Activated CD8-positive, alpha-beta T cell treated with anti-CD3 and anti-CD28 coated beads, Interleukin-2, amount 10 ng/mL, durations not matched to agents 7 days and 5 days (primary cell): Measurements from ENCODE around the gene PBX4. TPM values are rescaled to one million over a fixed set of nuclear protein-coding genes. Genes with fewer than 3 reads are reported as not detected.

ENCODE experiments used
- ATAC-seq: fragments of 150-1000 bp; cut with Tn5 transposase; one replicate; pipeline ENCODE4 v1.10.0; 2021; ENCODE audit warnings: moderate library complexity
- CTCF ChIA-PET: fragments of 350-600 bp; sonication (Branson Sonifier 250); formaldehyde crosslinking; loops from one replicate; lab custom pipeline; 2021; ENCODE audit warnings: antibody characterized with exemption; lab: Charles Lee
- POLR2A ChIA-PET: fragments of 350-600 bp; sonication (Branson Sonifier 250); formaldehyde crosslinking; loops from one replicate; lab custom pipeline; 2021; ENCODE audit warnings: antibody characterized with exemption; lab: Charles Lee
- DNase-seq: peaks from one replicate; pipeline ENCODE4 v3.0.0-alpha.2; 2020
- H3K27ac Mint-ChIP-seq: one replicate; pipeline ENCODE4 v1.8.0; 2021; ENCODE audit warnings: mild to moderate bottlenecking, mixed read lengths
- H3K27me3 Mint-ChIP-seq: one replicate; pipeline ENCODE4 v1.8.0; 2021; ENCODE audit warnings: low read depth, mixed read lengths
- H3K36me3 Mint-ChIP-seq: one replicate; pipeline ENCODE4 v1.8.0; 2021; ENCODE audit warnings: low read depth, mixed read lengths
- H3K4me1 Mint-ChIP-seq: one replicate; pipeline ENCODE4 v1.8.0; 2021; ENCODE audit warnings: low read depth, mixed read lengths
- H3K4me3 Mint-ChIP-seq: one replicate; pipeline ENCODE4 v1.8.0; 2021; ENCODE audit warnings: mild to moderate bottlenecking, mixed read lengths
- H3K9me3 Mint-ChIP-seq: one replicate; pipeline ENCODE4 v1.8.0; 2022; ENCODE audit warnings: mixed read lengths; ENCODE audit not compliant: insufficient read depth
- total RNA-seq, 2 experiments: library from RNA; stranded (reverse); gene quantifications; one replicate each; pipeline ENCODE4 v1.2.3, GENCODE V29; 2021

Gene PBX4
- total RNA-seq, 2 experiments from 2014 or later, result 33.8 to 34.1 TPM

DNA sequence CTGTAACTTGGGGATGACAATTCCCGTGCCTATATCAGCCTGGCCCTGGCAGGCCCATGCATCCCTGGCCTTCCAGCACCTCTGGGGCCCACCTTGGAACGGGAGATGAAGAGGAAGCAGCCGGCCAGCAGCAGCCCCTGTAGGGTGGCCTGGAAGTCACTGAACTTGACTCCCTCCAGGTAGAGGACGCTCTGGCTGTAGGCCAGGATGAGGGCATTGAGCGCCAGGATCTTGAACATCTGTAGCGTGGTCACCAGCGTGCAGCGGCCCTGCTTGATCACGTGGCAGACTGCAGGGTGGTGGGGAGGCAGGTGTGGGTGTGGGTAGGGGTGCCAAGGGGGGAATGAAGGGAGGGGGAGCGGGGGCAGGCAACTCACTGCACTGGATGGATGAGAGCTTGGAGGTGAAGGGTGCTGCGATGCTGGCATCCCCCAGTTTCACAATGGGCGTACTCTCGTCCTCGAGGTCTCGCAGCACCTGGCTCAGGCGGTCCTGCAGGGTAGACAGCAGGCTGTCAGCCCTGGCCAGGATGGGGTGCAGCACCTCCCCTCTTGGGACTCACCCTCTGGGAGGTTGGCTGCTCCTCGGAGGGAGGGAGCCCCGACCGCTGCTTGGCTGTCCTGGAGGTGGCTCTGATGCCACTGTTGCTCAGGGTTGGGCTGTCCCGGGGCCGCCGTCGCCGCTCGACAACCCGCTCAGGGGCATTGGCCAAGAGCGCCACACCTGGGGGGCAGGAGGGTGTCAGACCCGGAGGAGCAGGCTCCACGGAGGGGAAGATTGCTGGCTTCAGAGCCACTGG, 28.7 kb upstream of the PBX4 start:
- Mint-ChIP-seq H3K4me1 (peaks cover 8% of the 10 kb centered on the region), H3K27ac (no peak overlapping the region), H3K36me3 (peaks cover 52% of the 10 kb centered on the region), H3K4me3 (no peak overlapping the region), H3K9me3 (no peaks in the 10 kb centered on the region), H3K27me3 (no peaks in the 10 kb centered on the region)
- ATAC-seq (no peak), DNase-seq (no peak)
- ChIA-PET POLR2A (no interaction called here), CTCF (no interaction called here)

DNA sequence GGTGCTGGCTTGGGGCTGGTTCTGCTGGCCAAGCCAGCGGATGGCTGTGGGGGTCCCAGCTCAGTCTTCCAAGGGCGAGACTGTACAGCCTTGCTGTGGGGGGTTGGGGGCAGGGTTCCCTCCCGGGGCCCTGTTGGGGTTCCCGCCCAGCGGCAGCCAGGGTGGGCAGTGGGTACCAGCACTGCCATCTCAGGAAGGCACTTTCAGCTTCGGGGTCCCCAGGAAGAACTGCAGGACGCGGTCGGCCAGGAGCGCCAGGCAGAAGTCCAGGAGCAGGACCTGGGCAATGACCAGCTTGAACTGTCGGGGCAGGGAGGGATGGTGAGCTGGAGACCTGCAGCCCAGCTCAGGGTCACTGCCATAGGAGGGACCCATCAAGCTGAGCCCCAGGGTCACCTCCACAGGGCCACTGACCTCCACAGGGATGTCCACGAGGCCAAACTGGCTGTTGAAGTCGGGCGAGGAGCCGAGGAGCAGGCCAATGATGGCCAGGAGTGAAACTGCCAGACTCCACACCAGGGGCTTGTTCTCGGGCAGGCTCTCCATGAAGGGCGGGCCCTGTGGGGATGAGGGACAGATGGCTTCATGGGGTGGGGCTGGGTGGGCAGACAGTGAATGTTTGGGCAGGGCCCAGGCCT, 26.9 kb upstream of the PBX4 start:
- no peak for DNase-seq
- POLR2A ChIA-PET, result interaction anchor here (3.1 kb wide), 1 partner anchor 113 kb away, joined by 14 read pairs; no protein-coding TSS in a partner anchor
- Mint-ChIP-seq H3K27ac (peak overlapping the region; percentile 6), H3K27me3 (no peaks in the 10 kb centered on the region), H3K9me3 (no peaks in the 10 kb centered on the region), H3K4me3 (no peak overlapping the region), H3K4me1 (peaks cover 16% of the 10 kb centered on the region), H3K36me3 (peaks cover 53% of the 10 kb centered on the region)
- CTCF ChIA-PET, result no interaction called here
- ATAC-seq, result no peak

DNA sequence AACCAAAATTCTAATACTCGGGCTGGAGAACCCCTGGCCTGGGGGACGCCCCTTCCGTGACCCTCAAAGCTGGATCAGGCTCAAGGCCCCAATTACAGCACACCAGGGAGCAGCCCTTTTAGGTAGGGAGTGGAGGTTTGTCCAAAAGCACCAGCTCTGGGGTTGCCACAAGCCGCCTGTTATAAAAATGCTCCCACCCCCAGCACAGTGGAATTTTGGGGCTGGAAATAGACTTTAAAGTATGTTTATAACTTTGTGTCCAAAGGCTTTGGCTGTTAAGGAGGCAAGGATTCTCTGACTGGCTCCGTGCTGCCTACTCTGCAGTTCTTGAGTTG, 25.5 kb upstream of the PBX4 start:
- DNase-seq, result no peak
- peak overlapping the region; percentile 98 for H3K4me3 Mint-ChIP-seq
- POLR2A ChIA-PET, result interaction anchor here (0.6 to 3.1 kb wide), 7 partner anchors 8 to 128 kb away, joined by 3 to 14 read pairs (median 3); partner anchors contain the start of genes ATP13A1, NDUFA13, TSSK6 and ZNF101

DNA sequence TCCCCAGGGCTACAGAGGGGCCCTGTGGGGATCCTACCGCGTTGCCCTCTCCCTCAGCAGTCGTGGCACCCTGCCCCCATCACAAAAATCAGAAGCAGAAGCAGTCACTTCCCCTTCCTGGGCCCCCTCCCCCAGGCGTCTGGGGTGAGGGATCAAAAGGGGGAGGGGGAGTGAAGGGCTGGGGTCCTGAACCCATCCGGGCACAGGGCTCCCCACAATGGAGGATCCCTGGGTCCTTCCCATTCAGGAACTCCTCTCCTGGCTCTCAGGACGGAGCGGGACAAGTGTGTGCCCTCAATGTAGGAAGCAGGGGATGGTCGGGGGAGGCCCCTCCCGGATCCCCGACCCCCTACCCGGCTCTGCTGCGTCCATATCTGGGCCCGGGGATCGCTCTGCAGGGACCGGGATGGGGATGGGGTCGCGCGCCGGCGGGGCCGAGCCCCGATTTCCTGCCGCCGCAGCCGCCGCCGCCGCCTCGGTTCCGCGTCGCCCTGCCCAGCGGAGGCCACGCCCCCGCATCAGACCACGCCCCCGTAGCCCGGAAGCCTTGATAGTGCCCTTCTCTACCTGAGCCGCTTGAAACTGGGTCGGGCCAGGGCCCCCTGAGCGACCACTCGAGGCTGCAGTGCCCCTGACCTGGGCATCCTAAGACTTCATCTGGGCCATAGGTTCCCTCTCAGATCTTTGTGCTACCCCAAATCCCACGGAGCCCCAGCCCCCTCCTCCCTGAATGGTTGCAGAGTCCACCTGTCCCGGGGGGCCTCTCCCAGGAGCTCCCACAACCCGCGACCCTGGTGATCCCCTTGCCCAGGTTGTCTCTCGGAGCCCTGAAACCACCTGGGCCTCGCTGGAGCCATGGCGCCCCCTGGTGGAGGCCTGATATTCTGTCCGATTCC, 24.9 kb upstream of the PBX4 start, which contains the start of gene GMIP:
Gene GMIP (minus strand): TSS at position 500 of the 896 bp plus-strand sequence. CDS start 128 bp downstream, at position 372.
- Mint-ChIP-seq H3K4me1 (peaks cover 21% of the 10 kb centered on the region), H3K9me3 (no peaks in the 10 kb centered on the region), H3K27ac (peak within 1 kb of the TSS; percentile 94), H3K36me3 (peaks cover 54% of the 10 kb centered on the region), H3K27me3 (no peaks in the 10 kb centered on the region), H3K4me3 (peak within 1 kb of the TSS; percentile 98)
- ChIA-PET POLR2A (interaction anchor here (0.6 to 3.1 kb wide), 8 partner anchors 9 to 128 kb away, joined by 3 to 14 read pairs (median 3); partner anchors contain the start of genes ATP13A1, NDUFA13, TSSK6 and ZNF101), CTCF (interaction anchor here (0.6 to 1.7 kb wide), 18 partner anchors 14 to 153 kb away, joined by 3 to 29 read pairs (median 3); partner anchors contain the start of genes ATP13A1 and YJEFN3)
- peak; percentile 91 for ATAC-seq
- peak; percentile 92 for DNase-seq

More for the DNA sequence above, 25.5 kb upstream of the PBX4 start:
- CTCF ChIA-PET, result interaction anchor here (0.7 to 1.7 kb wide), 17 partner anchors 14 to 153 kb away, joined by 3 to 29 read pairs (median 3); partner anchors contain the start of genes ATP13A1 and YJEFN3
- peaks cover 21% of the 10 kb centered on the region for H3K4me1 Mint-ChIP-seq
- H3K27ac Mint-ChIP-seq, result peak overlapping the region; percentile 94
- no peaks in the 10 kb centered on the region for H3K27me3 Mint-ChIP-seq
- ATAC-seq, result no peak
- H3K9me3 Mint-ChIP-seq, result no peaks in the 10 kb centered on the region
- peaks cover 53% of the 10 kb centered on the region for H3K36me3 Mint-ChIP-seq

DNA sequence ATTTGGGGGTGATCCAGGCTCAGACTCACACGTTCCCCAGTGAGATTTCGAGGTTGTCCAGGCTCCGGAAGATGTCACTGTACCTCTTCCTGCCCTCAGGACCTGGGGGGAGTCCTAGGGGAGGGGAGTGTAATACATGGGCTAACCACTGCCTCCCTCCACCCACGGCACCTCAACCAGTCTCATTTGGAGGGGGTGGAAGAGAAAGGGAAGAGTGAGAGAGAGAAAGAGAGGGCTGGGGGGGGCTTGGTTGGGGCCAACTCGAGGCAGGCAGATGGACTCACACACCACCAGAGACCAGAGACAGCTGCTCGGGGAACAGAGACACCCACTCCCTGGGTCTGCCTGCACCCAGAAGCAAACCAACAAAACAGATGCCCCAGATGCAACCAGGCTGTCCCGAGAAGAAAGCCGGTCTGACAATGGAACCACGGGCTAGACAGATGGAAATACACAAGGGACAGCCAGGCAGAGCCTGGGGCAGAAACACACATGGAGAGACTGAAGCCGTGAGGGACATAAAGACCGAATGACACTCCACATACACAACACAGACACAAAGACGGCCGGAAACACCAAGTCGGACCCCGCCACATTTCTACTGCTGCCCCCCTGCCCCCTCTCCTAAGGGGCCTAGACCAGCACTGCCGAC, 24.1 kb upstream of the PBX4 start:
- H3K27ac Mint-ChIP-seq, result peak overlapping the region; percentile 94
- no peaks in the 10 kb centered on the region for H3K27me3 Mint-ChIP-seq
- peaks cover 21% of the 10 kb centered on the region for H3K4me1 Mint-ChIP-seq
- no peaks in the 10 kb centered on the region for H3K9me3 Mint-ChIP-seq
- DNase-seq (peak; percentile 63), ATAC-seq (peak; percentile 28)
- H3K36me3 Mint-ChIP-seq, result peaks cover 53% of the 10 kb centered on the region
- peak overlapping the region; percentile 98 for H3K4me3 Mint-ChIP-seq
- CTCF ChIA-PET, result no interaction called here
- POLR2A ChIA-PET, result interaction anchor here (0.6 to 0.7 kb wide), 2 partner anchors 51 to 84 kb away, joined by 3 to 4 read pairs; no protein-coding TSS in a partner anchor

DNA sequence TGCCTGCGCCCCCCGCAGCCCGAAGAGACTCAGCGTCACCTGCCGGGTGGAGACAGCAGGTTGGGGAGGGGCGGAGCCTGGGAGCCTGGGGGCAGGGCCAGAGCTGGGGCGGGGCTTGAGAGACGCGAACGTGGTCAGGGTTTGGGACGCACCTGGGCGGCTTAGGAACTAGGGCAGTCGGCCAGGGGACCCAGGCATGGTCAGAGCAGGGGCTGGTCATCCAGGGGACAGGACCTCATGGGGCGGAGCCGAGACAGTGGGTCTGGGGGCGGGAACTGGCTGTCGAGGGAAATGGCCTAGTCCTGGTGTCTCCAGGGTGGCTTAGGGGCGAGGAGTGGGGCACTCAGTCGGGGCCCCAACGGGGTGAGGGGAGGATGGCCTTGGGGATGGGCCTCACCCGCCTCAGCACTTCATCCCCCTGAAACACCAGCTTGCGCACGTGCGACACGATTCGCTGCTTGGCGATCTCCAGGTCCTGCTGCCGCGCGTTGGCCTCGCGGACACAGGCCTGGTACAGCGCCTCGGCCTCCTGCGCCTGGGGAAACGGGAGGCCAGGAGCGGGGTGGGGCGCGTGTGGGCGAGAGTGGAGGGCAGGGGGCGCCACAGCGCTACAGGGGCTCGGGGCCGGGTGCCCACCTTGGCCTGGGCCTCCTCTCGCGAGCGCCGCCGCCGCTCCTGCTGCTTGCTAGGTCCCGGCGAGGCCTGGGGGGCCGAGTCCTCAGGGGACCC, 19.2 kb upstream of the PBX4 start:
- no peak overlapping the region for H3K4me3 Mint-ChIP-seq
- ATAC-seq, result no peak
- CTCF ChIA-PET, result no interaction called here
- peaks cover 71% of the 10 kb centered on the region for H3K36me3 Mint-ChIP-seq
- DNase-seq, result no peak
- H3K9me3 Mint-ChIP-seq, result no peaks in the 10 kb centered on the region
- no peaks in the 10 kb centered on the region for H3K27me3 Mint-ChIP-seq
- H3K27ac Mint-ChIP-seq, result no peak overlapping the region
- H3K4me1 Mint-ChIP-seq, result peaks cover 33% of the 10 kb centered on the region
- POLR2A ChIA-PET, result interaction anchor here (0.6 kb wide), 1 partner anchor 63 kb away, joined by 3 read pairs; no protein-coding TSS in a partner anchor

DNA sequence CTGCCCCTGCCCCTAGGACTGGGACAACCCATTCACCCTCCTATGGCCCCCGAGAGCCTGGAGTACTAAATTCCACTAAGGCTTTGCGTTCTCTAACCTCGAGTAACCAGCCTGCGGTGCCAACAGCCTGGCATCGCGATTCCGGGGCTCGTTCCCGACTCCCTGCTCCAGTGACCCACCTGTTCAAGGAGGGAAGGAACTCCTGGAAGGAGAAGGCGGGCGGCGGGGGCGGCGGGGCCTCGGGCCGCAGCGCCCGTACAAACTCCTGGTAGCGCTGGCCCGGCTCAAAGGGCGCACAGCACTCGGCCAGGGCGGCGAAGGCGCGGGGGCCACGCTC, 18.7 kb upstream of the PBX4 start:
- no peak overlapping the region for H3K27ac Mint-ChIP-seq
- H3K4me3 Mint-ChIP-seq, result no peak overlapping the region
- ATAC-seq (no peak), DNase-seq (no peak)
- ChIA-PET CTCF (no interaction called here), POLR2A (no interaction called here)
- peaks cover 71% of the 10 kb centered on the region for H3K36me3 Mint-ChIP-seq
- H3K27me3 Mint-ChIP-seq, result no peaks in the 10 kb centered on the region
- no peaks in the 10 kb centered on the region for H3K9me3 Mint-ChIP-seq
- peaks cover 32% of the 10 kb centered on the region for H3K4me1 Mint-ChIP-seq

DNA sequence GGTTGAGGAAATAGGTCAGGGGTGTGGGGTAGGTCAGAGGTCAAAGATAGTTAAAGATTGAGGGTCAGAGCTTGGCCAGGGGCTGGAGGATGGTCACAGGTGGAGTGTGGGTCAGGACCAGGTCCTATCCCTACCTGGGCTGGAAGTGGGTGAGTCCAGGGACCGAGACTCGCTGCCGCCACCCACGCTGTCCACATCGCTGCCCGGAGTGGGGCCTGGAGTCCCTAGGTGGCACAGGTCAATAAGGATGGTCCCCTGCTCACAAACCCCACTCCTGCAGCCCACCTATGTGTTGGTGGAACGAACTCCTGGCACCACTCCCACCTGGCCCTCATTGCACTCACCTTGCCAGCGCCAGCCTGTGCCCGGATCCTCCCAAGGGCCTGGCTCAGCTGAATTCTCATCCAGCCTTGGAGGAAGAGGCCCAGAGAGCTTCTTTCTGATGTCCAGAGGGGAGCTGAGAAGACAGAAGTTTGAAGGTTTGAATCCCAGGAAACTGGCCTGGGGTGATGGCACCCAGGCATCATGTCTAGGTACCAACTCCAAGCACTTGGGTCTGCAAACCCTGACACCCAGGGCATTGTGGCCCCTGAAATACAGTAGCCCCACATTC, 18.2 kb upstream of the PBX4 start:
- H3K27ac Mint-ChIP-seq, result no peak overlapping the region
- DNase-seq (no peak), ATAC-seq (no peak)
- peaks cover 27% of the 10 kb centered on the region for H3K4me1 Mint-ChIP-seq
- peaks cover 67% of the 10 kb centered on the region for H3K36me3 Mint-ChIP-seq
- H3K9me3 Mint-ChIP-seq, result no peaks in the 10 kb centered on the region
- CTCF ChIA-PET, result no interaction called here
- no peak overlapping the region for H3K4me3 Mint-ChIP-seq
- H3K27me3 Mint-ChIP-seq, result no peaks in the 10 kb centered on the region
- POLR2A ChIA-PET, result no interaction called here

DNA sequence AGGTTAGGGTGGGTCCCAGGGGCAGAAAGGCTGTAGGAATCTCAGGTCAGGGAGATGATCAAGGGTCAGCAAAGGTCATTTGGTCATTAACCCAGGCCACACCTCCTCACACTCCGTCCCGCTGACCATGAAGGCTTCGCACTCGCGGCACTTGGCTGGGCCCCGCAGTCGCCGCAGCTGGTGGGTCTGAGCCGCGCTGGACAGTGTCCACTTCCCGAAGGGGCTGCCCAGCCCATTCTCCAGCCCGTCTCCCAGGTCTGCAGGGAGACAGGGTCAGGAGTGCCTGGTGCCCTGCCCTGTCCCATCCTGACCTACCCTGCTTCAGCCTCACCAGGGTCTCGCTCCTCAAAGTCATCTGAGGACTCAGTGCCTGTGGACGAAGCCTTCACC, 16.8 kb upstream of the PBX4 start:
- no peak overlapping the region for H3K4me3 Mint-ChIP-seq
- POLR2A ChIA-PET, result no interaction called here
- no peaks in the 10 kb centered on the region for H3K9me3 Mint-ChIP-seq
- no peak overlapping the region for H3K27ac Mint-ChIP-seq
- DNase-seq (no peak), ATAC-seq (no peak)
- H3K36me3 Mint-ChIP-seq, result peaks cover 69% of the 10 kb centered on the region
- CTCF ChIA-PET, result interaction anchor here (0.7 kb wide), 1 partner anchor 103 kb away, joined by 3 read pairs; no protein-coding TSS in a partner anchor
- H3K4me1 Mint-ChIP-seq, result peaks cover 24% of the 10 kb centered on the region
- no peaks in the 10 kb centered on the region for H3K27me3 Mint-ChIP-seq
